NCI-H345 treated with DMSO at 0.1 percent for 48 hours (cell line): Measurements from ENCODE around the gene RCL1.

Experiments
- DNase-seq: peaks from one replicate; lab custom pipeline; 2025; ENCODE audit not compliant: unreplicated experiment; lab: John Stamatoyannopoulos, UW

Gene RCL1

GRCh38 chr9:4811824-4812223 lies 19.1 kb downstream of the RCL1 start:
- DNase-seq: no peak

- no peak for DNase-seq
Observed at GRCh38 chr9:4812858-4813257, 20.1 kb downstream of the RCL1 start.

GRCh38 chr9:4814913-4815312 lies 22.2 kb downstream of the RCL1 start:
- no peak for DNase-seq

GRCh38 chr9:4815381-4815956 lies 22.7 kb downstream of the RCL1 start:
- no peak for DNase-seq

- no peak for DNase-seq
Observed at GRCh38 chr9:4820168-4820567, 27.4 kb downstream of the RCL1 start.

- DNase-seq: no peak
Observed at GRCh38 chr9:4821133-4821532, 28.4 kb downstream of the RCL1 start.

GRCh38 chr9:4822057-4822456 lies 29.3 kb downstream of the RCL1 start:
- no peak for DNase-seq

GRCh38 chr9:4826417-4827166 lies 33.8 kb downstream of the RCL1 start:
- DNase-seq: no peak

GRCh38 chr9:4827224-4827623 lies 34.5 kb downstream of the RCL1 start:
- DNase-seq: no peak

- DNase-seq: no peak
Observed at GRCh38 chr9:4828761-4829160, 36.0 kb downstream of the RCL1 start.

GRCh38 chr9:4829969-4830368 lies 37.2 kb downstream of the RCL1 start:
- no peak for DNase-seq

GRCh38 chr9:4830699-4831098 lies 38.0 kb downstream of the RCL1 start:
- DNase-seq: no peak

GRCh38 chr9:4831119-4831518 lies 38.4 kb downstream of the RCL1 start:
- no peak for DNase-seq

GRCh38 chr9:4831944-4832343 lies 39.2 kb downstream of the RCL1 start:
- no peak for DNase-seq

GRCh38 chr9:4832786-4833579 lies 40.2 kb downstream of the RCL1 start:
- no peak for DNase-seq

- no peak for DNase-seq
Observed at GRCh38 chr9:4833781-4834560, 41.2 kb downstream of the RCL1 start.

- DNase-seq: no peak
Observed at GRCh38 chr9:4836676-4837075, 43.9 kb downstream of the RCL1 start.

GRCh38 chr9:4837261-4838188 lies 44.8 kb downstream of the RCL1 start:
- no peak for DNase-seq

- no peak for DNase-seq
Observed at GRCh38 chr9:4838189-4838546, 45.4 kb downstream of the RCL1 start.

GRCh38 chr9:4839470-4839912 lies 46.7 kb downstream of the RCL1 start:
- DNase-seq: no peak
